Panc1 (cell line): Measurements from ENCODE around the gene CFAP119.

Source experiments
- TF ChIP-seq, protein P1 (sequence below), 2 experiments: IDR thresholded peaks; 2 replicates each; pipeline ENCODE4 v1.6.1; 2011 to 2012; ENCODE audit warnings: low read depth in 2 of 2, control low read depth in 1 of 2, low read length in 1 of 2, mild to moderate bottlenecking in 1 of 2, moderate library complexity in 1 of 2; ENCODE audit not compliant: insufficient read depth in 1 of 2
- TF ChIP-seq, protein P2 (sequence below): fragments of 450-650 bp; IDR thresholded peaks from 2 replicates; pipeline ENCODE4 v1.5.1; 2017; ENCODE audit warnings: mild to moderate bottlenecking

- TF ChIP-seq, protein P1, sequence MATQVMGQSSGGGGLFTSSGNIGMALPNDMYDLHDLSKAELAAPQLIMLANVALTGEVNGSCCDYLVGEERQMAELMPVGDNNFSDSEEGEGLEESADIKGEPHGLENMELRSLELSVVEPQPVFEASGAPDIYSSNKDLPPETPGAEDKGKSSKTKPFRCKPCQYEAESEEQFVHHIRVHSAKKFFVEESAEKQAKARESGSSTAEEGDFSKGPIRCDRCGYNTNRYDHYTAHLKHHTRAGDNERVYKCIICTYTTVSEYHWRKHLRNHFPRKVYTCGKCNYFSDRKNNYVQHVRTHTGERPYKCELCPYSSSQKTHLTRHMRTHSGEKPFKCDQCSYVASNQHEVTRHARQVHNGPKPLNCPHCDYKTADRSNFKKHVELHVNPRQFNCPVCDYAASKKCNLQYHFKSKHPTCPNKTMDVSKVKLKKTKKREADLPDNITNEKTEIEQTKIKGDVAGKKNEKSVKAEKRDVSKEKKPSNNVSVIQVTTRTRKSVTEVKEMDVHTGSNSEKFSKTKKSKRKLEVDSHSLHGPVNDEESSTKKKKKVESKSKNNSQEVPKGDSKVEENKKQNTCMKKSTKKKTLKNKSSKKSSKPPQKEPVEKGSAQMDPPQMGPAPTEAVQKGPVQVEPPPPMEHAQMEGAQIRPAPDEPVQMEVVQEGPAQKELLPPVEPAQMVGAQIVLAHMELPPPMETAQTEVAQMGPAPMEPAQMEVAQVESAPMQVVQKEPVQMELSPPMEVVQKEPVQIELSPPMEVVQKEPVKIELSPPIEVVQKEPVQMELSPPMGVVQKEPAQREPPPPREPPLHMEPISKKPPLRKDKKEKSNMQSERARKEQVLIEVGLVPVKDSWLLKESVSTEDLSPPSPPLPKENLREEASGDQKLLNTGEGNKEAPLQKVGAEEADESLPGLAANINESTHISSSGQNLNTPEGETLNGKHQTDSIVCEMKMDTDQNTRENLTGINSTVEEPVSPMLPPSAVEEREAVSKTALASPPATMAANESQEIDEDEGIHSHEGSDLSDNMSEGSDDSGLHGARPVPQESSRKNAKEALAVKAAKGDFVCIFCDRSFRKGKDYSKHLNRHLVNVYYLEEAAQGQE (IDR thresholded peaks at IDR 0.05; ENCODE audit: insufficient read depth in 1 of 2, low read depth in 2 of 2, low read length in 1 of 2), result no peak
- TF ChIP-seq, protein P2, sequence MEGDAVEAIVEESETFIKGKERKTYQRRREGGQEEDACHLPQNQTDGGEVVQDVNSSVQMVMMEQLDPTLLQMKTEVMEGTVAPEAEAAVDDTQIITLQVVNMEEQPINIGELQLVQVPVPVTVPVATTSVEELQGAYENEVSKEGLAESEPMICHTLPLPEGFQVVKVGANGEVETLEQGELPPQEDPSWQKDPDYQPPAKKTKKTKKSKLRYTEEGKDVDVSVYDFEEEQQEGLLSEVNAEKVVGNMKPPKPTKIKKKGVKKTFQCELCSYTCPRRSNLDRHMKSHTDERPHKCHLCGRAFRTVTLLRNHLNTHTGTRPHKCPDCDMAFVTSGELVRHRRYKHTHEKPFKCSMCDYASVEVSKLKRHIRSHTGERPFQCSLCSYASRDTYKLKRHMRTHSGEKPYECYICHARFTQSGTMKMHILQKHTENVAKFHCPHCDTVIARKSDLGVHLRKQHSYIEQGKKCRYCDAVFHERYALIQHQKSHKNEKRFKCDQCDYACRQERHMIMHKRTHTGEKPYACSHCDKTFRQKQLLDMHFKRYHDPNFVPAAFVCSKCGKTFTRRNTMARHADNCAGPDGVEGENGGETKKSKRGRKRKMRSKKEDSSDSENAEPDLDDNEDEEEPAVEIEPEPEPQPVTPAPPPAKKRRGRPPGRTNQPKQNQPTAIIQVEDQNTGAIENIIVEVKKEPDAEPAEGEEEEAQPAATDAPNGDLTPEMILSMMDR, result no peak
These were observed 22.4 kb upstream of the CFAP119 start for GRCh38 chr16:30784215-30784614.
